HepG2 (cell line): ENCODE results near the gene ANP32A. TPM values are rescaled to one million over a fixed set of nuclear protein-coding genes. Genes with fewer than 3 reads are reported as not detected.

Experiments
- ATAC-seq: fragments of 200-7000 bp; cut with Tn5 transposase; 3 replicates; pipeline ENCODE4 v1.9.1; 2020; ENCODE audit warnings: mild to moderate bottlenecking, moderate library complexity
- BruUV-seq: library from RNA; stranded (reverse); fragments of 400-500 nt; replicated peaks from 2 replicates; lab custom pipeline; 2021; lab: Mats Ljungman, UMichigan
- CTCF ChIA-PET: fragments of 300-600 bp; formaldehyde crosslinking; extraction: SDS; loops from one replicate; lab custom pipeline; 2021; ENCODE audit warnings: low total read pairs, inconsistent platforms, low intra/inter-chr PET ratio; lab: Yijun Ruan, JAX
- POLR2A ChIA-PET: fragments of 350-600 bp; sonication (Branson Sonifier 250); formaldehyde crosslinking; loops from one replicate; lab custom pipeline; 2020; ENCODE audit warnings: antibody characterized with exemption, inconsistent platforms; lab: Yijun Ruan, JAX
- DNase-seq: peaks from one replicate; pipeline ENCODE4 v3.0.0-alpha.2; 2015; ENCODE audit warnings: low spot score
- FAIRE-seq: peaks from 3 replicates; lab custom pipeline; 2011; peaks lifted over from hg19 to GRCh38; lab: Jason Lieb, UNC
- H2AFZ ChIP-seq: one replicate; pipeline ENCODE4 v1.6.1; 2011; ENCODE audit warnings: low read length, inconsistent platforms
- H3K27ac ChIP-seq: fragments of 300-600 bp; 3 replicates; pipeline ENCODE4 v1.8.0; 2011; ENCODE audit warnings: mixed run types, mild to moderate bottlenecking, mixed read lengths, low read length, inconsistent platforms; ENCODE audit not compliant: insufficient read depth; ENCODE audit errors: extremely low read length
- H3K27me3 ChIP-seq, 2 experiments: fragments of 200-600 bp in 1 of 2; 2 replicates in 1 of 2; 3 replicates in 1 of 2; pipeline versions ENCODE4 v1.6.0 to v1.8.0; 2011; ENCODE audit warnings: low read length in 2 of 2, mild to moderate bottlenecking in 2 of 2, moderate library complexity in 2 of 2, inconsistent platforms in 1 of 2; ENCODE audit not compliant: insufficient read depth in 2 of 2, control insufficient read depth in 1 of 2
- H3K36me3 ChIP-seq, 2 experiments: fragments of 200-600 bp in 1 of 2; replicated peaks in 1 of 2; 2 replicates in 1 of 2; 3 replicates in 1 of 2; pipeline versions ENCODE4 v1.5.1 to v1.8.0; 2011; ENCODE audit warnings: low read length in 2 of 2, inconsistent platforms in 1 of 2; ENCODE audit not compliant: insufficient read depth in 2 of 2, control insufficient read depth in 1 of 2
- H3K4me1 ChIP-seq: 2 replicates; pipeline ENCODE4 v1.5.1; 2012; ENCODE audit warnings: low read length, inconsistent platforms; ENCODE audit not compliant: insufficient read depth
- H3K4me2 ChIP-seq: 2 replicates; pipeline ENCODE4 v1.6.0; 2011; ENCODE audit warnings: low read depth, low read length, inconsistent platforms
- H3K4me3 ChIP-seq, 3 experiments: fragments of 200-600 bp in 1 of 3; sonication (generic), shearing (Covaris generic) in 1 of 3; replicated peaks in 1 of 3; 2 replicates each; pipeline ENCODE4 v1.5.1; 2011 to 2016; ENCODE audit warnings: low read length in 3 of 3, inconsistent platforms in 2 of 3, low read depth in 2 of 3, mild to moderate bottlenecking in 2 of 3, control low read depth in 1 of 3, mixed read lengths in 1 of 3; ENCODE audit not compliant: insufficient read depth in 1 of 3
- H3K79me2 ChIP-seq: one replicate; pipeline ENCODE4 v1.6.1; 2011; ENCODE audit warnings: low read length, inconsistent platforms; ENCODE audit not compliant: insufficient read depth
- H3K9ac ChIP-seq: 2 replicates; pipeline ENCODE4 v1.6.0; 2011; ENCODE audit warnings: mild to moderate bottlenecking, low read depth, low read length, inconsistent platforms; ENCODE audit not compliant: insufficient read depth
- H3K9me3 ChIP-seq: 2 replicates; pipeline ENCODE4 v1.5.1; 2012; ENCODE audit warnings: mild to moderate bottlenecking, low read length
- H4K20me1 ChIP-seq: 2 replicates; pipeline ENCODE4 v1.6.0; 2011; ENCODE audit warnings: inconsistent platforms, mild to moderate bottlenecking, low read length, moderate library complexity; ENCODE audit not compliant: insufficient read depth
- BHLHE40 ChIP-seq: IDR thresholded peaks from 2 replicates; pipeline ENCODE4 v1.6.1; 2011; ENCODE audit warnings: low read length, improper control_type of control experiment
- CENPX ChIP-seq: sonication (generic); formaldehyde crosslinking; IDR thresholded peaks from 2 replicates; pipeline ENCODE4 v1.9.0; 2021; ENCODE audit warnings: mild to moderate bottlenecking, missing genetic modification reagents, moderate library complexity
- ELF1 ChIP-seq: sonication (generic); formaldehyde crosslinking; IDR thresholded peaks from 2 replicates; pipeline ENCODE4 v1.4.0; 2020; ENCODE audit warnings: missing genetic modification reagents
- FOXM1 ChIP-seq: sonication (generic); formaldehyde crosslinking; IDR thresholded peaks from 2 replicates; pipeline ENCODE4 v1.5.0; 2020; ENCODE audit warnings: missing genetic modification reagents
- KDM5B ChIP-seq: sonication (generic); formaldehyde crosslinking; IDR thresholded peaks from 2 replicates; pipeline ENCODE4 v1.4.0; 2020; ENCODE audit warnings: missing genetic modification reagents, mild to moderate bottlenecking, borderline replicate concordance
- MEIS2 ChIP-seq: sonication (generic); formaldehyde crosslinking; IDR thresholded peaks from 2 replicates; pipeline ENCODE4 v1.9.0; 2021; ENCODE audit warnings: mild to moderate bottlenecking, missing genetic modification reagents
- NFYB ChIP-seq: sonication (generic); formaldehyde crosslinking; IDR thresholded peaks from 2 replicates; pipeline ENCODE4 v1.4.0; 2020; ENCODE audit warnings: missing genetic modification reagents
- PHF21A ChIP-seq: sonication (generic); formaldehyde crosslinking; IDR thresholded peaks from 2 replicates; pipeline ENCODE4 v1.5.0; 2020; ENCODE audit warnings: mild to moderate bottlenecking, missing genetic modification reagents
- RFXANK ChIP-seq: IDR thresholded peaks from 2 replicates; pipeline ENCODE4 v1.6.1; 2016
- SIN3B ChIP-seq: fragments of 150-350 bp; IDR thresholded peaks from 2 replicates; pipeline ENCODE4 v1.6.1; 2014; ENCODE audit warnings: low read length
- ZNF460 ChIP-seq: sonication (generic); formaldehyde crosslinking; IDR thresholded peaks from 2 replicates; pipeline ENCODE4 v1.5.1; 2020; ENCODE audit warnings: missing genetic modification reagents, mild to moderate bottlenecking, borderline replicate concordance
- ZNF468 ChIP-seq: sonication (generic); formaldehyde crosslinking; IDR thresholded peaks from 2 replicates; pipeline ENCODE4 v1.8.0; 2022; ENCODE audit warnings: mild to moderate bottlenecking, moderate library complexity, missing genetic modification reagents
- ZZZ3 ChIP-seq: sonication (generic); formaldehyde crosslinking; IDR thresholded peaks from 2 replicates; pipeline ENCODE4 v1.4.0; 2020; ENCODE audit warnings: missing genetic modification reagents, mild to moderate bottlenecking, borderline replicate concordance
- WGBS: methylation state at CpG from one replicate; pipeline ENCODE4 v1.1.6; 2017; ENCODE audit warnings: low lambda C conversion rate; 5-methylcytosine and 5-hydroxymethylcytosine counted together
- in situ Hi-C: cut with HindIII; loops from 2 replicates; pipeline ENCODE4 v1.10.0; 2017; ENCODE audit warnings: low pct_unique_long_range_greater_than_20kb; ENCODE audit not compliant: extremely low pct_ligation_motif_present
- intact Hi-C: fragments of 100-400 bp; cut with micrococcal nuclease; formaldehyde crosslinking; loops from one replicate; pipeline ENCODE4 v1.10.0; 2022; ENCODE audit not compliant: unreplicated experiment
- polyA plus RNA-seq, 8 experiments: library from polyadenylated mRNA; depleted of rRNA in 3 of 8; stranded (reverse) in 7 of 8; unstranded in 1 of 8; fragments of >200 nt; fragmentation: Illumina TruSeq in 4 of 8; extraction: Trizol in 4 of 8; gene quantifications; 2 replicates each; pipeline versions ENCODE4 v1.2.1 to v1.2.3, GENCODE V29; 2011 to 2016; ENCODE audit warnings: low read depth in 4 of 8, missing spikeins in 1 of 8, mixed read lengths in 1 of 8; ENCODE audit not compliant: insufficient read depth in 1 of 8
- total RNA-seq, 5 experiments: library from RNA; depleted of rRNA; stranded (reverse); fragments of >200 nt; fragmentation: Illumina TruSeq; extraction: Trizol; gene quantifications; 2 replicates each; pipeline ENCODE4 v1.2.3, GENCODE V29; 2016; ENCODE audit warnings: low read depth in 1 of 5
- TF ChIP-seq, protein P1 (sequence below): sonication (generic); formaldehyde crosslinking; IDR thresholded peaks from 2 replicates; pipeline ENCODE4 v1.9.0; 2021; ENCODE audit warnings: missing genetic modification reagents, borderline replicate concordance

Gene ANP32A
- total and polyA plus RNA-seq, 2 of the 13 experiments (the other 11 are each of a cell fraction or from before 2014, with no cell fraction given): 60.6 to 206 TPM

DNA sequence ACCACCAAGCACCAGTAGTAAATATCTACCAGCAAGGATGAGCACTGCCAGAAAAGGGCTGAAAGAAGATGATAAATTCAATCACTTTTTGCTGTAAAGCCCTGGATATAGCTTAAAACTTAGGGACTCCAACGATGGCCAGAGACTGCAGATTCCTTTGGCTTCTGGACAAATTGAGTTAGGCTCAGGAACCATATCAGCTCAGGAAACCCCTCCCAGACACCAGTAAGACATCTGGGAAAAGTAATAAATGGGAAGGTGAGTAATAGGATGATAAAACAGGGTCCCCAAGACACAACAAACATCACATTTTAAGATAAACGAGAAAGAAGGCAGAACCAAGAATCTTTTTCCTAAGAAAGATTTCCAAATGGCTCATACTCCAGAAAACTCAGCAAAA is 65.0 kb downstream of the ANP32A start:
- Histone ChIP-seq H3K4me1 (no peaks in the 10 kb centered on the region), H3K9ac (no peak overlapping the region), H3K27me3 (0 out of 5 replicates have a peak, but pooled peaks cover 0 to 4% of the 10 kb centered on the region in 2 experiments), H3K36me3 (no peaks in the 10 kb centered on the region), H3K9me3 (no peaks in the 10 kb centered on the region), H4K20me1 (no peaks in the 10 kb centered on the region), H3K4me3 (no peak overlapping the region), H2AFZ (no peak overlapping the region), H3K79me2 (no peaks in the 10 kb centered on the region), H3K4me2 (no peak overlapping the region), H3K27ac (no peak overlapping the region)
- ChIA-PET CTCF (no interaction called here), POLR2A (no interaction called here)
- in situ Hi-C loops (no loop called here), intact Hi-C loops (no loop called here)
- no peak for TF ChIP-seq KDM5B (CRISPR knock-in tag)
- no peak for TF ChIP-seq ZZZ3 (CRISPR knock-in tag)
- TF ChIP-seq PHF21A (CRISPR knock-in tag): no peak
- no peak for TF ChIP-seq MEIS2 (CRISPR knock-in tag)
- no peak for TF ChIP-seq SIN3B
- no peak for TF ChIP-seq FOXM1 (CRISPR knock-in tag)
- no peak for TF ChIP-seq ZNF460 (CRISPR knock-in tag)
- no peak for TF ChIP-seq RFXANK (CRISPR knock-in tag)
- no peak for TF ChIP-seq CENPX (CRISPR knock-in tag)
- TF ChIP-seq NFYB (CRISPR knock-in tag): no peak
- no peak for TF ChIP-seq BHLHE40
- TF ChIP-seq, protein P1, sequence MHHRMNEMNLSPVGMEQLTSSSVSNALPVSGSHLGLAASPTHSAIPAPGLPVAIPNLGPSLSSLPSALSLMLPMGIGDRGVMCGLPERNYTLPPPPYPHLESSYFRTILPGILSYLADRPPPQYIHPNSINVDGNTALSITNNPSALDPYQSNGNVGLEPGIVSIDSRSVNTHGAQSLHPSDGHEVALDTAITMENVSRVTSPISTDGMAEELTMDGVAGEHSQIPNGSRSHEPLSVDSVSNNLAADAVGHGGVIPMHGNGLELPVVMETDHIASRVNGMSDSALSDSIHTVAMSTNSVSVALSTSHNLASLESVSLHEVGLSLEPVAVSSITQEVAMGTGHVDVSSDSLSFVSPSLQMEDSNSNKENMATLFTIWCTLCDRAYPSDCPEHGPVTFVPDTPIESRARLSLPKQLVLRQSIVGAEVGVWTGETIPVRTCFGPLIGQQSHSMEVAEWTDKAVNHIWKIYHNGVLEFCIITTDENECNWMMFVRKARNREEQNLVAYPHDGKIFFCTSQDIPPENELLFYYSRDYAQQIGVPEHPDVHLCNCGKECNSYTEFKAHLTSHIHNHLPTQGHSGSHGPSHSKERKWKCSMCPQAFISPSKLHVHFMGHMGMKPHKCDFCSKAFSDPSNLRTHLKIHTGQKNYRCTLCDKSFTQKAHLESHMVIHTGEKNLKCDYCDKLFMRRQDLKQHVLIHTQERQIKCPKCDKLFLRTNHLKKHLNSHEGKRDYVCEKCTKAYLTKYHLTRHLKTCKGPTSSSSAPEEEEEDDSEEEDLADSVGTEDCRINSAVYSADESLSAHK: no peak
- TF ChIP-seq ELF1 (CRISPR knock-in tag): no peak
- TF ChIP-seq ZNF468 (CRISPR knock-in tag): no peak
- BruUV-seq: no TSS peak
- DNase-seq: no peak
- WGBS: 0% methylated on average over 2 of the region's 2 CpGs
- FAIRE-seq: no peak
- ATAC-seq: no peak
